GM23248 (cell line): ENCODE results near the gene RPRD2.
"Not testable (repeated sequence)": the region's sequence is repeated elsewhere in the genome, so short reads cannot be mapped to it uniquely, and the experiment has no call there.

ENCODE experiments used
- EZH2 ChIP-seq: fragments of 200-600 bp; sonication (generic); IDR thresholded peaks from 2 replicates; pipeline ENCODE4 v1.6.1; 2018; ENCODE audit warnings: antibody characterized with exemption, mild to moderate bottlenecking; ENCODE audit not compliant: insufficient read depth, poor library complexity, severe bottlenecking
- EZH2phosphoT487 ChIP-seq: fragments of 200-600 bp; sonication (generic); IDR thresholded peaks from 2 replicates; pipeline ENCODE4 v1.6.1; 2018; ENCODE audit warnings: antibody characterized with exemption, moderate library complexity, mild to moderate bottlenecking, low read depth; ENCODE audit not compliant: insufficient read depth

- not testable (repeated sequence) for TF ChIP-seq EZH2, EZH2phosphoT487
These were observed 49.3 kb upstream of the RPRD2 start for GRCh38 chr1:150314691-150315090.
